BLaER1 treated with 17β-estradiol and CSF1 and Interleukin-3, amounts not matched to agents 10 nM and 100 nM (cell line): ENCODE results near the gene GPC5.

ENCODE experiments used
- H3K27ac ChIP-seq, 11 experiments: shearing (Covaris generic); formaldehyde crosslinking; 2 replicates each; pipeline ENCODE4 v1.8.1; 2022
- H3K27me3 ChIP-seq, 11 experiments: shearing (Covaris generic); formaldehyde crosslinking; 2 replicates each; pipeline ENCODE4 v1.8.1; 2022
- H3K36me3 ChIP-seq, 11 experiments: shearing (Covaris generic); formaldehyde crosslinking; 2 replicates each; pipeline ENCODE4 v1.8.1; 2022
- H3K4me1 ChIP-seq, 10 experiments: shearing (Covaris generic); formaldehyde crosslinking; 2 replicates each; pipeline ENCODE4 v1.8.1; 2022
- H3K4me2 ChIP-seq, 11 experiments: shearing (Covaris generic); formaldehyde crosslinking; 2 replicates each; pipeline ENCODE4 v1.8.1; 2022
- H3K4me3 ChIP-seq, 10 experiments: shearing (Covaris generic); formaldehyde crosslinking; 2 replicates each; pipeline ENCODE4 v1.8.1; 2022
- H3K9ac ChIP-seq, 11 experiments: shearing (Covaris generic); formaldehyde crosslinking; 2 replicates each; pipeline ENCODE4 v1.8.1; 2022
- H3K9me3 ChIP-seq, 11 experiments: shearing (Covaris generic); formaldehyde crosslinking; replicated peaks in 1 of 11; 2 replicates each; pipeline ENCODE4 v1.8.1; 2022
- H4K20me1 ChIP-seq, 11 experiments: shearing (Covaris generic); formaldehyde crosslinking; 2 replicates each; pipeline ENCODE4 v1.8.1; 2022
- Cebpa-rat ChIP-seq, 11 experiments: shearing (Covaris generic); IDR thresholded peaks; 2 replicates each; pipeline ENCODE4 v1.8.1; 2022

Gene GPC5

GRCh38 chr13:92225861-92226260 is 827.4 kb downstream of the GPC5 start:
- TF ChIP-seq Cebpa-rat (IDR thresholded peaks at IDR 0.05), result no peak
- peak overlapping the region in 2 of 11 experiments; percentile 7 to 35; a peak in 1 of 22 replicates for H3K27ac ChIP-seq
- 0 out of 22 replicates have a peak, but pooled peaks cover 0 to 3% (median 0%) of the 10 kb centered on the region in 11 experiments for H3K9me3 ChIP-seq
- H3K4me3 ChIP-seq, result no peak overlapping the region
- H3K27me3 ChIP-seq, result no peaks in the 10 kb centered on the region
- H3K9ac ChIP-seq, result no peak overlapping the region
- no peaks in the 10 kb centered on the region for H4K20me1 ChIP-seq
- no peak overlapping the region for H3K4me2 ChIP-seq
- H3K4me1 ChIP-seq, result peaks cover 0 to 19% (median 0%) of the 10 kb centered on the region in 10 experiments; a peak in 7 of 20 replicates
- H3K36me3 ChIP-seq, result no peaks in the 10 kb centered on the region

GRCh38 chr13:92232871-92233270 is 834.5 kb downstream of the GPC5 start:
- no peaks in the 10 kb centered on the region for H3K9me3 ChIP-seq
- no peak overlapping the region for H3K9ac ChIP-seq
- no peak for TF ChIP-seq Cebpa-rat (IDR thresholded peaks at IDR 0.05)

GRCh38 chr13:92251671-92252210 is 853.3 kb downstream of the GPC5 start:
- no peaks in the 10 kb centered on the region for H3K27me3 ChIP-seq
- no peak overlapping the region for H3K4me2 ChIP-seq
- no peaks in the 10 kb centered on the region for H4K20me1 ChIP-seq
- TF ChIP-seq Cebpa-rat (IDR thresholded peaks at IDR 0.05), result no peak
- H3K9ac ChIP-seq, result no peak overlapping the region
- no peaks in the 10 kb centered on the region for H3K9me3 ChIP-seq
- no peaks in the 10 kb centered on the region for H3K4me1 ChIP-seq
- no peak overlapping the region for H3K27ac ChIP-seq
- no peak overlapping the region for H3K4me3 ChIP-seq
- H3K36me3 ChIP-seq, result no peaks in the 10 kb centered on the region

More at GRCh38 chr13:92232871-92233270, 834.5 kb downstream of the GPC5 start:
- H3K27me3 ChIP-seq, result no peaks in the 10 kb centered on the region
- H3K36me3 ChIP-seq, result no peaks in the 10 kb centered on the region
- H3K27ac ChIP-seq, result no peak overlapping the region
- H3K4me3 ChIP-seq, result no peak overlapping the region
- no peaks in the 10 kb centered on the region for H4K20me1 ChIP-seq
- H3K4me1 ChIP-seq, result no peaks in the 10 kb centered on the region
- H3K4me2 ChIP-seq, result no peak overlapping the region

GRCh38 chr13:92255526-92255925 is 857.1 kb downstream of the GPC5 start:
- Histone ChIP-seq H3K27ac (no peak overlapping the region), H3K9me3 (peaks cover 0 to 4% (median 0%) of the 10 kb centered on the region in 11 experiments; a peak in 2 of 22 replicates), H3K4me2 (no peak overlapping the region), H3K4me3 (no peak overlapping the region), H3K9ac (no peak overlapping the region), H3K27me3 (no peaks in the 10 kb centered on the region), H3K36me3 (no peaks in the 10 kb centered on the region), H4K20me1 (no peaks in the 10 kb centered on the region), H3K4me1 (peaks cover 14 to 23% (median 16%) of the 10 kb centered on the region in 10 experiments)
- no peak for TF ChIP-seq Cebpa-rat (IDR thresholded peaks at IDR 0.05)

GRCh38 chr13:92256211-92256610 is 857.8 kb downstream of the GPC5 start:
- H3K36me3 ChIP-seq, result no peaks in the 10 kb centered on the region
- H3K9ac ChIP-seq, result no peak overlapping the region

GRCh38 chr13:92259046-92259445 is 860.6 kb downstream of the GPC5 start:
- TF ChIP-seq Cebpa-rat (IDR thresholded peaks at IDR 0.05), result no peak
- Histone ChIP-seq H3K9me3 (peaks cover 0 to 4% (median 0%) of the 10 kb centered on the region in 11 experiments; a peak in 2 of 22 replicates), H3K36me3 (no peaks in the 10 kb centered on the region), H3K27ac (peak overlapping the region in 3 of 11 experiments; percentile 10 to 67 (median 64); a peak in 4 of 22 replicates), H4K20me1 (no peaks in the 10 kb centered on the region), H3K9ac (peak overlapping the region in 2 of 11 experiments; percentile 11 to 12; a peak in 1 of 22 replicates), H3K4me1 (peaks cover 15 to 25% (median 20%) of the 10 kb centered on the region in 10 experiments), H3K4me3 (no peak overlapping the region; a peak in 1 of 20 replicates), H3K27me3 (no peaks in the 10 kb centered on the region), H3K4me2 (peak overlapping the region; percentile 51 to 89 (median 62); a peak in 13 of 22 replicates)

More at GRCh38 chr13:92256211-92256610, 857.8 kb downstream of the GPC5 start:
- H3K4me3 ChIP-seq, result no peak overlapping the region
- no peak for TF ChIP-seq Cebpa-rat (IDR thresholded peaks at IDR 0.05)
- no peak overlapping the region for H3K27ac ChIP-seq
- H3K27me3 ChIP-seq, result no peaks in the 10 kb centered on the region
- peaks cover 15 to 25% (median 20%) of the 10 kb centered on the region in 10 experiments for H3K4me1 ChIP-seq
- H4K20me1 ChIP-seq, result no peaks in the 10 kb centered on the region
- no peak overlapping the region for H3K4me2 ChIP-seq
- peaks cover 0 to 4% (median 0%) of the 10 kb centered on the region in 11 experiments; a peak in 2 of 22 replicates for H3K9me3 ChIP-seq

GRCh38 chr13:92259523-92259922 is 861.1 kb downstream of the GPC5 start:
- Histone ChIP-seq H3K27me3 (no peaks in the 10 kb centered on the region), H3K4me1 (peaks cover 15 to 25% (median 20%) of the 10 kb centered on the region in 10 experiments), H3K9ac (peak overlapping the region in 2 of 11 experiments; percentile 11 to 12; a peak in 1 of 22 replicates), H3K4me3 (no peak overlapping the region; a peak in 1 of 20 replicates), H3K9me3 (peaks cover 0 to 4% (median 0%) of the 10 kb centered on the region in 11 experiments; a peak in 2 of 22 replicates), H3K36me3 (no peaks in the 10 kb centered on the region), H3K4me2 (peak overlapping the region; percentile 51 to 89 (median 62)), H3K27ac (peak overlapping the region in 9 of 11 experiments; percentile 10 to 73 (median 64); a peak in 14 of 22 replicates), H4K20me1 (no peaks in the 10 kb centered on the region)
- no peak for TF ChIP-seq Cebpa-rat (IDR thresholded peaks at IDR 0.05)

- Histone ChIP-seq H3K4me1 (peaks cover 15 to 25% (median 20%) of the 10 kb centered on the region in 10 experiments), H3K9me3 (peaks cover 0 to 4% (median 0%) of the 10 kb centered on the region in 11 experiments; a peak in 2 of 22 replicates), H3K27ac (peak overlapping the region; percentile 10 to 73 (median 50); a peak in 19 of 22 replicates), H3K9ac (no peak overlapping the region), H3K27me3 (no peaks in the 10 kb centered on the region), H3K4me2 (peak overlapping the region; percentile 51 to 89 (median 62)), H4K20me1 (no peaks in the 10 kb centered on the region), H3K4me3 (peak overlapping the region in 1 of 10 experiments; percentile 2; a peak in 1 of 20 replicates), H3K36me3 (no peaks in the 10 kb centered on the region)
- TF ChIP-seq Cebpa-rat (IDR thresholded peaks at IDR 0.05), result peak in 1 of 11 experiments; percentile 46; a peak in 1 of 22 replicates
Measured at GRCh38 chr13:92260363-92260762, 861.9 kb downstream of the GPC5 start.

- Histone ChIP-seq H3K4me3 (no peak overlapping the region), H3K9ac (no peak overlapping the region), H4K20me1 (no peaks in the 10 kb centered on the region), H3K4me1 (peaks cover 15 to 25% (median 20%) of the 10 kb centered on the region in 10 experiments), H3K4me2 (no peak overlapping the region), H3K27ac (no peak overlapping the region), H3K27me3 (no peaks in the 10 kb centered on the region), H3K36me3 (no peaks in the 10 kb centered on the region), H3K9me3 (peaks cover 0 to 4% (median 0%) of the 10 kb centered on the region in 11 experiments; a peak in 2 of 22 replicates)
- no peak for TF ChIP-seq Cebpa-rat (IDR thresholded peaks at IDR 0.05)
Measured at GRCh38 chr13:92262100-92262788, 863.8 kb downstream of the GPC5 start.
